ENCODE results near the gene ANKRD44. TPM values are rescaled to one million over a fixed set of nuclear protein-coding genes. Genes with fewer than 3 reads are reported as not detected.

Gene ANKRD44
- total RNA-seq, 1 experiment from 2014 or later: not detected

Other genes starting within 250 kb of the ANKRD44 start
- 199 and 255 TPM in 2 replicates for gene SF3B1, start 124.2 kb upstream of the ANKRD44 start, total RNA-seq (2014; rRNA removed; shearing (Covaris generic))
- 39.4 and 61.2 TPM in 2 replicates for gene COQ10B, start 142.8 kb upstream of the ANKRD44 start, total RNA-seq (2014; rRNA removed; shearing (Covaris generic))
- gene HSPD1, start 189.1 kb upstream of the ANKRD44 start, total RNA-seq (2014; rRNA removed; shearing (Covaris generic)): 108 and 158 TPM in 2 replicates
- 163 and 218 TPM in 2 replicates for gene HSPE1, start 189.6 kb upstream of the ANKRD44 start, total RNA-seq (2014; rRNA removed; shearing (Covaris generic))
- 22.6 and 34.1 TPM in 2 replicates for gene MOB4, start 205.3 kb upstream of the ANKRD44 start, total RNA-seq (2014; rRNA removed; shearing (Covaris generic))